HG03139 (cell line): ENCODE data around the gene FECH.
"Not testable (repeated sequence)": the region's sequence is repeated elsewhere in the genome, so short reads cannot be mapped to it uniquely, and the experiment has no call there.

Experiments used
- ATAC-seq: cut with Tn5 transposase; IDR thresholded peaks from one replicate; pipeline ENCODE4 v1.9.1; 2021; ENCODE audit not compliant: unreplicated experiment

Gene FECH

GRCh38 chr18:57533006-57533867, 53.3 kb downstream of the FECH start:
- no peak for ATAC-seq

GRCh38 chr18:57529151-57529550, 57.4 kb downstream of the FECH start:
- no peak for ATAC-seq

DNA sequence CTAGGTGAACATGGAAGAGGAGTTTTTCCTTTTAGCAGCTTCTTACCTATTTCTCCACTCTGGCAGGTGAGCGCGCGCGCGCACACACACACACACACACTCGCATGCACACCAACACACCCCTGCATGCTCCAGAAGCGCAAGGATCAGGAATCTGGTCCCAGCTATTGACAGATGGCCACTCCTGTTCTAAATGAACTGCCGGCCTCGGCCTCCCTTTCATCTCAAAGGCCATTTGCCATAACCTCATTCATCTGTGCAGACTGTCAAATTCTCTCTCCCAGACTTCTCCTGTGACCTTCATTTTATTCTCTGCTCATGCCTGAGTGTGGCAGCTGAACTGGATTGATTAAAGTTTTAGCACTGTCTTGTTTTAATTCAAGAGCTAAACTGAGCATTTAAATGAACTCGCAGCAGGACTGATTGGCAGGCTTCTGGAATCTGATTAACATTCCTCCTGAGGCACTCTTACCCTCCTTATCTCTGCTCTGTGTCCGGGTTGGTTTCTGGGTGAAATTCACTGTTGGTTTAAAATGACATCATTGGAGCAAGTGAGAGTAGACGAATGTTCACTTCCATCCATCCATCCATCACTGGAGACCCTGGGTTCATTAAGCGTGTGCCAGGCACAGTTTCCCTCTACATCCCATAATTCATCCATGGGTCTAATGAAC, 58.8 kb downstream of the FECH start:
- no peak for ATAC-seq

- no peak for ATAC-seq
Measured at GRCh38 chr18:57523171-57523956, 63.1 kb downstream of the FECH start.

GRCh38 chr18:57522348-57522747, 64.2 kb downstream of the FECH start:
- not testable (repeated sequence) for ATAC-seq

GRCh38 chr18:57519668-57520424, 66.7 kb downstream of the FECH start:
- ATAC-seq = no peak

DNA sequence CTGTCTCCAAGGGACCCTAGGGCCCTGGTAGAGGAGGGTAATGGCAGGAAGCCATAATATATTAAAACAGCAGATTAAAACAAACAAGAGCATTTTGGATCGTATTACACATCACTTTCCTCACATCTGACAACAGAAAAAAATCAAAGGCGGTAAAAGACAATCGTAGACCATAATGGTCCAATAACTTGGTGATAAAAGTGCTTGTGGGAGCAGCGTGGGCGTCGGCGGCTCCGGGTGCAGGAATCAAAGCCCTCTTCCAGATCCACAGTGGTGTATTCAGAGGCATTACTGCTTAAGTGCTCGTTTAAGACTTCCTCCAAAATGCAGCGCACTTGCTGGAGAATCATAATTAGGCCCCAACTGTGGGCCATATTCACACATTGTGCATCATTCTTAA, 68.0 kb downstream of the FECH start:
- no peak for ATAC-seq

DNA sequence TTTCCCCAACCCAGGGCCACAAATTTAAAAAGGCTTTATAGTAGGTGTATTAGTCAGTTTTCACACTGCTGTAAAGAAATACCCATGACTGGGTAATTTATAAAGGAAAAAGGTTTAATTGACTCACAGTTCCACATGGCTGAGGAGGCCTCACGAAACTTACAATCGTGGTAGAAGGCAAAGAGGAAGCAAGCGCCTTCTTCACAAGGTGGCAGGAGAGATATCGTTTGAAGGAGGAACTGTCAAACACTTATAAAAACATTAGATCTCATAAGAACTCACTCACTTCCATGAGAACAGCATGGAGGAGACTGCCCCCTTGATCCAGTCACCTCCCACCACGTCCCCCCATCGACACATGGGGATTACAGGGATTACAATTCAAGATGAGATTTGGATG, 70.4 kb downstream of the FECH start:
- ATAC-seq = no peak

- no peak for ATAC-seq
Measured at GRCh38 chr18:57505231-57505630, 81.3 kb downstream of the FECH start.

GRCh38 chr18:57502624-57503023, 83.9 kb downstream of the FECH start:
- ATAC-seq = no peak

GRCh38 chr18:57498682-57499256, 87.7 kb downstream of the FECH start:
- no peak for ATAC-seq
